ENCODE measurements around the gene SULT1A2. TPM values are rescaled to one million over a fixed set of nuclear protein-coding genes. Genes with fewer than 3 reads are reported as not detected.
"Not testable (repeated sequence)": the region's sequence is repeated elsewhere in the genome, so short reads cannot be mapped to it uniquely, and the experiment has no call there.

SULT1A2 gene
- total RNA-seq, 1 donor from 2014 or later = not detected

DNA sequence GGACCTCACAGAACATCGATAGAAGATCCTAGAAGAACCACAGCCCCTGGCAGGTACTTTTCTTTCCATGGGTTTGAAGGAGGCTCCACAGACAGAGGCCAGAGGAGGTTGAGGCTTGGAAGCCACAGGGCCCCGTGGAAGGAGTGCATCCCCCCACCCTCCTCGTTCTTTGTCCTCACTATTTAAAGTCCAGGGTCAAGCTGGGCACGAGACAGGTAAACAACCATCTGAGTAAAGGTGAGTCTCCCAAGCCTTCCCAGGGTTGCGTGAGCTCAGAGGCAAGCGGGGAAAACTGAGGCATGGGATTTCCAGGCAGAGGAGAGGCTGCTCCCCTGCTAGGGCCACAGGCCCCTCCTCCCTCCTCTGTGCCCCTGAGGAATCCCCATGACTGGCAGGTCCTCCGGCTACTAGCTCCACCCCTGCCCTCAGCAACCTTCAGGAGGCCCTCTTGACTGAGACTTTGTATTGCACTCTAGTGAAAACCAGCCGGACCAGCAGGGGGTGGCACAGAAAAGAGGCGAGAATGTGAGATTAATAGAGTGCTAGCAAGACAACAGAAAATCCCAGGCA, 927 bp upstream of the SULT1A2 start:
- H3K27me3 Mint-ChIP-seq = no peaks in the 10 kb centered on the region
- TF ChIP-seq, protein P1, sequence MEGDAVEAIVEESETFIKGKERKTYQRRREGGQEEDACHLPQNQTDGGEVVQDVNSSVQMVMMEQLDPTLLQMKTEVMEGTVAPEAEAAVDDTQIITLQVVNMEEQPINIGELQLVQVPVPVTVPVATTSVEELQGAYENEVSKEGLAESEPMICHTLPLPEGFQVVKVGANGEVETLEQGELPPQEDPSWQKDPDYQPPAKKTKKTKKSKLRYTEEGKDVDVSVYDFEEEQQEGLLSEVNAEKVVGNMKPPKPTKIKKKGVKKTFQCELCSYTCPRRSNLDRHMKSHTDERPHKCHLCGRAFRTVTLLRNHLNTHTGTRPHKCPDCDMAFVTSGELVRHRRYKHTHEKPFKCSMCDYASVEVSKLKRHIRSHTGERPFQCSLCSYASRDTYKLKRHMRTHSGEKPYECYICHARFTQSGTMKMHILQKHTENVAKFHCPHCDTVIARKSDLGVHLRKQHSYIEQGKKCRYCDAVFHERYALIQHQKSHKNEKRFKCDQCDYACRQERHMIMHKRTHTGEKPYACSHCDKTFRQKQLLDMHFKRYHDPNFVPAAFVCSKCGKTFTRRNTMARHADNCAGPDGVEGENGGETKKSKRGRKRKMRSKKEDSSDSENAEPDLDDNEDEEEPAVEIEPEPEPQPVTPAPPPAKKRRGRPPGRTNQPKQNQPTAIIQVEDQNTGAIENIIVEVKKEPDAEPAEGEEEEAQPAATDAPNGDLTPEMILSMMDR (IDR thresholded peaks at IDR 0.05) = no peak
- H3K9me3 Mint-ChIP-seq = no peaks in the 10 kb centered on the region
- ATAC-seq (ENCODE audit: low read depth) (no peak), DNase-seq (no peak)
- ChIA-PET POLR2A (no interaction called here), CTCF (no interaction called here)
- H3K4me1 Mint-ChIP-seq = no peaks in the 10 kb centered on the region
- no peak overlapping the region for H3K27ac Mint-ChIP-seq
- no peak overlapping the region for H3K4me3 Mint-ChIP-seq
- H3K36me3 Mint-ChIP-seq (ENCODE audit: low read depth) = peaks cover under 1% of the 10 kb centered on the region
- intact Hi-C loops (cut with micrococcal nuclease) = no loop called here

DNA sequence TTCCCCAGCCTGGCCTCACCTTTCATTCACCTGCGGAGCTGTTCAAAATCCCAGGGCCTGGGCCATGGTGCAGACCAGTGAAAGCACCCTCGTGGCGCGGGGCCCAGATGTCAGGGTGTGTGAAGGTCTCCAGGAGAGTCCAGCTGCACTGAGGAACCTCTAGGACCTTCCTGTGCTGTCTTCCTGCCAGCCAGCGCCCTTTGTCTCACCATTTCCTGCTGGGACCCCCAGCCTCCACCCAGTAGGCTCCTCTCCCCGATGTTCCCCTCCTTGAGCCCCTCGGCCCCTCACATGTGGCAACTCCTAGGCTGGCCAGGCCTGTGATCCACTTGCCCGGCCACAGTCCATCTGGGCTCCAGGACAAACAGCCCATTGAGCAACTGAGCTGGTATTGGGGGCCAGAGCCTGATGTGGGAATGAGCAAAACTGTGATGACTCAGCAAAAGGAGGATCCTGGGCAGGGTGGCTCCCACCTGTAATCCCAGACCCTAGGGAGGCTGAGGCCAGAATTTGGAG, 677 bp downstream of the SULT1A2 start:
- H3K4me3 Mint-ChIP-seq = no peak overlapping the region

DNA sequence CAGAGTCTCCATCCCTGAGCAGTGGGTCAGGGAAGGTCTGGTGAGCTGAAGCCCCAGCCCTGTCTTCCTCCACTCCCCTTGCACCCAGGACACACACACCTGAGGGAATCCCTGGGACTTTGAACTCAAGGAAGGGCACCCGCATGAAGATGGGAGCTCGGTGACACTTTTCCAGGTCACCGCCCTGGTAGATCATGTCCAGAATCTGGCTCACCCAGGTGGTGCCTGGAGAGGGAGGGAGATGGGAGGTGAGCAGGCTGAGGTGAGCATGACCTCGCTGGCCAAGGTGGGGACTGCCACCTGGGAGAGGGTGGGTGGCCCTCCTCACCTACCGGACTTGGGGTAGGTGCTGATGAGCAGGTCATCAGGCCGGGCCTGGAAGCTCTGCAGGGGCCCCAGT, 1.4 kb downstream of the SULT1A2 start:
- ATAC-seq (ENCODE audit: low read depth); CTCF ChIA-PET; H3K27ac Mint-ChIP-seq; intact Hi-C loops (cut with micrococcal nuclease); H3K9me3 Mint-ChIP-seq; H3K4me3 Mint-ChIP-seq; POLR2A ChIA-PET; DNase-seq; H3K27me3 Mint-ChIP-seq; H3K4me1 Mint-ChIP-seq: not testable (repeated sequence)
- H3K36me3 Mint-ChIP-seq (ENCODE audit: low read depth) = peaks cover 24% of the 10 kb centered on the region

More for the DNA sequence above, 677 bp downstream of the SULT1A2 start:
- TF ChIP-seq, protein P1 (IDR thresholded peaks at IDR 0.05) = no peak
- POLR2A ChIA-PET = no interaction called here
- H3K27ac Mint-ChIP-seq = no peak overlapping the region
- intact Hi-C loops (cut with micrococcal nuclease) = no loop called here
- H3K4me1 Mint-ChIP-seq = no peaks in the 10 kb centered on the region
- ATAC-seq (ENCODE audit: low read depth) (no peak), DNase-seq (no peak)
- no peaks in the 10 kb centered on the region for H3K9me3 Mint-ChIP-seq
- CTCF ChIA-PET = no interaction called here
- H3K27me3 Mint-ChIP-seq = no peaks in the 10 kb centered on the region
- H3K36me3 Mint-ChIP-seq (ENCODE audit: low read depth) = peaks cover 17% of the 10 kb centered on the region

DNA sequence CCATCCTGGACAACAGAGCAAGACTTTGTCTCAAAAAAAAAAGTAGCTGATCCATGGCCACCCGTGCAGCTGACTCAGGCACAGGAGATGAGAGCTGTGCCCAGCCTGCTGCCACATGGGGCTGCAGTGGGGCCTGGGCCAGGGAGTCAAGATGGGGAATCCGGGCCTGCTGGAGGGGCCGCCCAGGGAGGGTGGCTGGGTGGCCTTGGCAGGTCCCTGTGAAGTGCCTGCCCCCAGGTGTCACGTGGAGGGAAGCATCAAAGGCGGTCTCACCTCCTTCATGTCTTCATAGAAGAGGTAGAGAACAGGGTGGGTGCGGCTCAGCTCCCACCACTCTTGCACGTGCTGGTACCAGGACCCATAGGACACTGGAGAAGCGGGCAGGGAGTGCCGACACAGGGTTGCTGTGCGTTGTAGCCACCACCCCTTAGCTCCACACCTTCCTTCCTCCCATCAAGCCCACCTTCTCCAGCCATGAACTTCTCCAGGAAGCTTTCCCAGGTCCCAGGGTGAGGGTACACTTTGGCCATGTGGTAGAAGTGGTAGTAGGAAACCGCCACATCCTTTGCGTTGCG, 3.8 kb downstream of the SULT1A2 start:
- no peaks in the 10 kb centered on the region for H3K27me3 Mint-ChIP-seq
- ChIA-PET POLR2A (no interaction called here), CTCF (no interaction called here)
- H3K27ac Mint-ChIP-seq = no peak overlapping the region
- TF ChIP-seq, protein P1 (IDR thresholded peaks at IDR 0.05) = no peak
- H3K9me3 Mint-ChIP-seq = no peaks in the 10 kb centered on the region
- no peak overlapping the region for H3K4me3 Mint-ChIP-seq
- DNase-seq (no peak), ATAC-seq (ENCODE audit: low read depth) (no peak)
- peaks cover 47% of the 10 kb centered on the region for H3K36me3 Mint-ChIP-seq (ENCODE audit: low read depth)
- H3K4me1 Mint-ChIP-seq = no peaks in the 10 kb centered on the region
- intact Hi-C loops (cut with micrococcal nuclease) = no loop called here

DNA sequence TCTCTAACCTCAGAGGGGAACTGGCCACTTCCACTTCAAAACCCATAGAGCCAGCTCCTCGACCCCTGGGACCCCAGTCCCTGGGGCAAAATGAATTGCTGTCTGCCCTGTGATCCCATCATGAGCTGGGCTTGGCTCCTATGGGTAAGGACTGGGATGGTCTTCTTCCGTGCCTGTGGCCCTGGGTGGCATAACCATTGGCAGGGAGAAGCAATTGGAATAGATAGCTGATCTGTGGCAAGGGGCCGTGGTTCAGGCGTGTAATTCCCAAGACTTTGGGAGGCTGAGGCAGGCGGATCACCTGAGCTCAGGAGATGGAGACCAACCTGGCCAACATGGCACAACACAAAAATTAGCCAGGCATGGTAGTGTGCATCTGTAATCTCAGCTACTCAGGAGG, 4.3 kb downstream of the SULT1A2 start:
- Mint-ChIP-seq H3K27me3 (no peaks in the 10 kb centered on the region), H3K4me1 (no peaks in the 10 kb centered on the region), H3K9me3 (no peaks in the 10 kb centered on the region), H3K27ac (no peak overlapping the region), H3K36me3 (ENCODE audit: low read depth) (peaks cover 49% of the 10 kb centered on the region), H3K4me3 (no peak overlapping the region)
- intact Hi-C loops (cut with micrococcal nuclease) = no loop called here
- ChIA-PET CTCF (no interaction called here), POLR2A (no interaction called here)
- DNase-seq (no peak), ATAC-seq (ENCODE audit: low read depth) (no peak)
- TF ChIP-seq, protein P1 (IDR thresholded peaks at IDR 0.05) = no peak
